A549 (cell line): ENCODE results near the gene TSHZ3. TPM values are rescaled to one million over a fixed set of nuclear protein-coding genes. Genes with fewer than 3 reads are reported as not detected.
A peak's percentile ranks its signal among the peaks of the same experiment; 100 is the strongest.

ENCODE experiments used
- ATAC-seq, 2 experiments: fragments of 200-7000 bp in 1 of 2; fragments of >200 bp in 1 of 2; cut with Nextera tagmentation in 1 of 2; cut with Tn5 transposase in 1 of 2; 3 replicates each; pipeline versions ENCODE4 v1.8.0 to v1.9.1; 2018 to 2020; ENCODE audit warnings: mild to moderate bottlenecking in 1 of 2, moderate library complexity in 1 of 2
- CTCF ChIA-PET: fragments of 300-600 bp; sonication (Branson Sonifier 250); formaldehyde crosslinking; extraction: SDS; loops from one replicate; lab custom pipeline; 2021; ENCODE audit warnings: antibody characterized with exemption, inconsistent platforms; lab: Yijun Ruan, JAX
- POLR2A ChIA-PET: fragments of 350-600 bp; formaldehyde crosslinking; extraction: SDS; loops from one replicate; lab custom pipeline; 2021; ENCODE audit warnings: antibody characterized with exemption, inconsistent platforms; lab: Yijun Ruan, JAX
- DNase-seq, 2 experiments: peaks; one replicate each; pipeline versions ENCODE4 v3.0.0 to v3.0.0-alpha.2; 2011 to 2016; ENCODE audit warnings: low read depth in 1 of 2, low spot score in 1 of 2
- FAIRE-seq: peaks from 2 replicates; lab custom pipeline; 2011; peaks lifted over from hg19 to GRCh38; lab: Jason Lieb, UNC
- H3K27ac ChIP-seq, 2 experiments: fragments of >200 bp; sonication (Bioruptor Twin); formaldehyde crosslinking; 3 replicates each; pipeline ENCODE4 v1.5.1; 2016 to 2017
- H3K4me1 ChIP-seq: fragments of >200 bp; sonication (Bioruptor Twin); formaldehyde crosslinking; 3 replicates; pipeline ENCODE4 v1.6.1; 2016
- H3K4me2 ChIP-seq: fragments of >200 bp; sonication (Bioruptor Twin); formaldehyde crosslinking; 3 replicates; pipeline ENCODE4 v1.6.1; 2016
- H3K4me3 ChIP-seq: fragments of >200 bp; sonication (Bioruptor Twin); formaldehyde crosslinking; 3 replicates; pipeline ENCODE4 v1.5.1; 2016
- H3K9me3 ChIP-seq: fragments of >200 bp; sonication (Bioruptor Twin); formaldehyde crosslinking; 3 replicates; pipeline ENCODE4 v1.6.1; 2016
- BCL3 ChIP-seq: fragments of >200 bp; sonication (Bioruptor Twin); formaldehyde crosslinking; IDR thresholded peaks from 3 replicates; pipeline ENCODE4 v1.6.1; 2016
- BHLHE40 ChIP-seq: IDR thresholded peaks from 2 replicates; pipeline ENCODE4 v1.6.1; 2012; ENCODE audit warnings: low read depth, low read length, inconsistent platforms
- CBX8 ChIP-seq: fragments of 200-600 bp; sonication (generic); IDR thresholded peaks from 2 replicates; pipeline ENCODE4 v1.6.1; 2016
- CHD2 ChIP-seq: fragments of 150-350 bp; IDR thresholded peaks from 2 replicates; pipeline ENCODE4 v1.6.1; 2014; ENCODE audit warnings: low read length; ENCODE audit not compliant: partially characterized antibody
- EHF ChIP-seq: fragments of 250-450 bp; sonication (Bioruptor Pico); IDR thresholded peaks from 2 replicates; pipeline ENCODE4 v1.5.0; 2020; ENCODE audit warnings: mild to moderate bottlenecking
- FOSB ChIP-seq: fragments of 250-450 bp; sonication (Bioruptor Pico); IDR thresholded peaks from 2 replicates; pipeline ENCODE4 v1.5.0; 2020; ENCODE audit warnings: mild to moderate bottlenecking, moderate library complexity
- FOSL2 ChIP-seq, 2 experiments: fragments of 450-650 bp in 1 of 2; fragments of >200 bp in 1 of 2; sonication (Bioruptor Twin) in 1 of 2; formaldehyde crosslinking; IDR thresholded peaks; 2 replicates each; pipeline versions ENCODE4 v1.5.0 to v1.6.1; 2016 to 2020; ENCODE audit warnings: mild to moderate bottlenecking in 1 of 2, moderate library complexity in 1 of 2
- FOXS1 ChIP-seq: fragments of 250-450 bp; sonication (Bioruptor Pico); IDR thresholded peaks from 2 replicates; pipeline ENCODE4 v1.5.0; 2020; ENCODE audit warnings: mild to moderate bottlenecking, moderate library complexity
- HDAC2 ChIP-seq: fragments of 200-600 bp; sonication (generic); IDR thresholded peaks from 2 replicates; pipeline ENCODE4 v1.6.1; 2016
- JUN ChIP-seq, 2 experiments: fragments of >200 bp; sonication (Bioruptor Twin); formaldehyde crosslinking; IDR thresholded peaks; 2 replicates in 1 of 2; 3 replicates in 1 of 2; pipeline ENCODE4 v1.6.1; 2016 to 2017
- JUNB ChIP-seq: fragments of >200 bp; sonication (Bioruptor Twin); formaldehyde crosslinking; IDR thresholded peaks from 2 replicates; pipeline ENCODE4 v1.6.1; 2016
- KDM1A ChIP-seq: fragments of 200-600 bp; sonication (generic); IDR thresholded peaks from 2 replicates; pipeline ENCODE4 v1.6.1; 2016; ENCODE audit warnings: low read depth, mild to moderate bottlenecking
- MAX ChIP-seq: IDR thresholded peaks from 2 replicates; pipeline ENCODE4 v1.6.1; 2012
- NFE2L2 ChIP-seq: fragments of 150-350 bp; conservative IDR thresholded peaks from 2 replicates; pipeline ENCODE4 v1.6.1; 2014; ENCODE audit warnings: low read length
- NR3C1 ChIP-seq: fragments of >200 bp; sonication (Bioruptor Twin); formaldehyde crosslinking; IDR thresholded peaks from 3 replicates; pipeline ENCODE4 v1.6.1; 2017
- POLR2AphosphoS2 ChIP-seq: conservative IDR thresholded peaks from 2 replicates; pipeline ENCODE4 v1.6.1; 2012; ENCODE audit warnings: low read length, improper control_type of control experiment, inconsistent platforms
- RAD21 ChIP-seq, 2 experiments: fragments of >200 bp in 1 of 2; sonication (Bioruptor Twin) in 1 of 2; formaldehyde crosslinking in 1 of 2; IDR thresholded peaks in 1 of 2; conservative IDR thresholded peaks in 1 of 2; 2 replicates in 1 of 2; 3 replicates in 1 of 2; pipeline ENCODE4 v1.6.1; 2012 to 2018; ENCODE audit warnings: inconsistent platforms in 1 of 2
- RCOR1 ChIP-seq: fragments of 150-350 bp; IDR thresholded peaks from 2 replicates; pipeline ENCODE4 v1.6.1; 2014; ENCODE audit warnings: antibody characterized with exemption, low read length, low read depth
- SMC3 ChIP-seq: fragments of >200 bp; sonication (Bioruptor Twin); formaldehyde crosslinking; IDR thresholded peaks from 3 replicates; pipeline ENCODE4 v1.6.1; 2018; ENCODE audit warnings: inconsistent platforms
- TFCP2L1 ChIP-seq: fragments of 250-450 bp; sonication (Bioruptor Pico); IDR thresholded peaks from 2 replicates; pipeline ENCODE4 v1.5.0; 2021; ENCODE audit warnings: mild to moderate bottlenecking
- ZC3H11A ChIP-seq: fragments of 450-650 bp; IDR thresholded peaks from 2 replicates; pipeline ENCODE4 v1.6.1; 2014; ENCODE audit warnings: antibody characterized with exemption, mild to moderate bottlenecking
- ZFP36 ChIP-seq: fragments of 450-650 bp; IDR thresholded peaks from 2 replicates; pipeline ENCODE4 v1.6.1; 2014; ENCODE audit warnings: borderline replicate concordance; ENCODE audit not compliant: partially characterized antibody
- WGBS: methylation state at CpG from one replicate; pipeline ENCODE4 v1.1.6; 2017; ENCODE audit errors: missing lambda C conversion rate; 5-methylcytosine and 5-hydroxymethylcytosine counted together
- polyA plus RNA-seq, 4 experiments: library from polyadenylated mRNA; depleted of rRNA in 3 of 4; stranded (reverse); fragments of >200 nt; fragmentation: RNase III in 1 of 4; extraction: RNeasy Plus Mini Kit Qiagen cat#74134 plus additional on column Dnase treatment in 1 of 4; gene quantifications; 2 replicates in 3 of 4; 3 replicates in 1 of 4; pipeline ENCODE4 v1.2.3, GENCODE V29; 2011 to 2017
- TF ChIP-seq, protein P1 (sequence below): fragments of 150-350 bp; IDR thresholded peaks from 2 replicates; pipeline ENCODE4 v1.6.1; 2014; ENCODE audit warnings: low read depth, mild to moderate bottlenecking, low read length

The TSHZ3 gene
- polyA plus RNA-seq, 2 of the 4 experiments (the other 2 are of a cell fraction): 0.92 to 2.0 TPM

DNA sequence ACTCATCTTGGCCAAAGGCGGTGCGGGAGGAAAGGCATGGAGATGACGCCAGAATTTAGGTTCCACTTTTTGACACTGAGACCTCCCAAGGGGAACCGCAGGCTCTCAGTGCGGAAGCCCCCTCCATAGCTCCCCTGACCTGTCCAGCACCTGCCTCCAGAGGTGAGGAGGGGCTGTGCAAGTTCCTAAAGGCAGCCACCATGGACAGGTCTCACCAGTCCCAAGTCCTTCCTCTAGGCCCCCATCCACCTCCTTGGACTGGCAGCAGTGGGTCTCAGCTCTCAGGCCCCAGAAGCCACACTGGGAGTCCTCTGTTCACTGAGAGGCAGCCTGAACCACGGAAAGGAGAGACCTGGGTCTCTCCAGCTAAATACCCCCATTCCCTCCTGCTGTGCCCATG is 31.6 kb upstream of the TSHZ3 start:
- no peak for TF ChIP-seq JUN (IDR thresholded peaks at IDR 0.05)
- no peak for TF ChIP-seq FOSB (CRISPR knock-in tag)
- no peak for TF ChIP-seq TFCP2L1
- TF ChIP-seq HDAC2: no peak
- TF ChIP-seq EHF (CRISPR knock-in tag): no peak
- TF ChIP-seq BCL3: no peak
- H3K4me3 ChIP-seq: no peak overlapping the region

GRCh38 chr19:31378404-31378803 is 29.2 kb upstream of the TSHZ3 start:
- Histone ChIP-seq H3K9me3 (no peaks in the 10 kb centered on the region), H3K4me3 (no peak overlapping the region), H3K4me2 (no peak overlapping the region), H3K27ac (no peak overlapping the region), H3K4me1 (no peaks in the 10 kb centered on the region)
- TF ChIP-seq ZC3H11A: no peak
- TF ChIP-seq CBX8: no peak
- TF ChIP-seq NR3C1: no peak
- TF ChIP-seq FOSL2 (IDR thresholded peaks at IDR 0.05): peak; percentile 43
- TF ChIP-seq FOSL2 (CRISPR knock-in tag; IDR thresholded peaks at IDR 0.05): no peak
- no peak for TF ChIP-seq ZFP36
- no peak for TF ChIP-seq MAX
- peak; percentile 50; the same call in 1 of the 2 replicates for TF ChIP-seq JUNB
- FAIRE-seq (no peak), ATAC-seq (peak; percentile 35 to 49; a peak in 3 of 6 replicates), DNase-seq (peak in 1 of 2 experiments; percentile 18)
- CTCF ChIA-PET: interaction anchor here (1.1 kb wide), 1 partner anchor 21 kb away, joined by 3 read pairs; no protein-coding TSS in a partner anchor
- 7% methylated on average over 4 of the region's 4 CpGs for WGBS
- POLR2A ChIA-PET: interaction anchor here (0.6 kb wide), 1 partner anchor 28 kb away, joined by 4 read pairs; no protein-coding TSS in a partner anchor

More for the DNA sequence above, 31.6 kb upstream of the TSHZ3 start:
- WGBS: 65% methylated on average over 6 of the region's 6 CpGs
- Histone ChIP-seq H3K4me2 (no peak overlapping the region), H3K9me3 (no peaks in the 10 kb centered on the region), H3K27ac (no peak overlapping the region), H3K4me1 (no peaks in the 10 kb centered on the region)
- CTCF ChIA-PET: interaction anchor here (1.1 to 1.3 kb wide), 2 partner anchors 12 to 843 kb away, joined by 3 to 5 read pairs; no protein-coding TSS in a partner anchor
- ATAC-seq (no peak), FAIRE-seq (no peak), DNase-seq (no peak)
- POLR2A ChIA-PET: no interaction called here

- WGBS: 48% methylated on average over 1 of the region's 1 CpG
- POLR2A ChIA-PET: no interaction called here
- ATAC-seq: no peak
Observed at GRCh38 chr19:31377736-31378135, 28.5 kb upstream of the TSHZ3 start.

More at GRCh38 chr19:31377736-31378135, 28.5 kb upstream of the TSHZ3 start:
- H3K27ac ChIP-seq: no peak overlapping the region
- FAIRE-seq (peak; percentile 90), DNase-seq (no peak)
- H3K4me1 ChIP-seq: no peaks in the 10 kb centered on the region
- TF ChIP-seq ZC3H11A (no peak), KDM1A (no peak), FOXS1 (CRISPR knock-in tag) (no peak), JUNB (no peak), TFCP2L1 (no peak), SMC3 (no peak), RAD21 (conservative IDR thresholded peaks at IDR 0.05 in 1 of 2, IDR thresholded peaks at IDR 0.05 in 1 of 2) (no peak), CHD2 (no peak), ZFP36 (no peak), RCOR1 (no peak), NFE2L2 (no peak), BHLHE40 (no peak), POLR2AphosphoS2 (no peak)
- TF ChIP-seq, protein P1, sequence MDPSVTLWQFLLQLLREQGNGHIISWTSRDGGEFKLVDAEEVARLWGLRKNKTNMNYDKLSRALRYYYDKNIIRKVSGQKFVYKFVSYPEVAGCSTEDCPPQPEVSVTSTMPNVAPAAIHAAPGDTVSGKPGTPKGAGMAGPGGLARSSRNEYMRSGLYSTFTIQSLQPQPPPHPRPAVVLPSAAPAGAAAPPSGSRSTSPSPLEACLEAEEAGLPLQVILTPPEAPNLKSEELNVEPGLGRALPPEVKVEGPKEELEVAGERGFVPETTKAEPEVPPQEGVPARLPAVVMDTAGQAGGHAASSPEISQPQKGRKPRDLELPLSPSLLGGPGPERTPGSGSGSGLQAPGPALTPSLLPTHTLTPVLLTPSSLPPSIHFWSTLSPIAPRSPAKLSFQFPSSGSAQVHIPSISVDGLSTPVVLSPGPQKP: no peak
- H3K4me2 ChIP-seq: no peak overlapping the region
- CTCF ChIA-PET: interaction anchor here (1.1 kb wide), 1 partner anchor 21 kb away, joined by 3 read pairs; no protein-coding TSS in a partner anchor
- H3K9me3 ChIP-seq: no peaks in the 10 kb centered on the region
- no peak overlapping the region for H3K4me3 ChIP-seq
